HFF-Myc (cell line): Measurements from ENCODE around the gene ESYT3.

ENCODE experiments used
- DNase-seq: peaks from one replicate; pipeline ENCODE4 v3.0.0-alpha.2; 2011; ENCODE audit warnings: low read depth; ENCODE audit errors: extremely low read depth
- H3K4me3 ChIP-seq: replicated peaks from 2 replicates; pipeline ENCODE4 v1.5.1; 2011; ENCODE audit warnings: low read depth, mild to moderate bottlenecking, control low read depth, low read length
- CTCF ChIP-seq: IDR thresholded peaks from 2 replicates; pipeline ENCODE4 v1.5.1; 2012; ENCODE audit warnings: mild to moderate bottlenecking, low read depth, low read length, control low read depth; ENCODE audit errors: missing control alignments

ESYT3 gene

GRCh38 chr3:138434276-138434874 is at the start of gene ESYT3:
Gene ESYT3, plus strand, starts transcription at chr3:138434616. Its CDS starts 183 bp downstream, at chr3:138434799.
- peak within 1 kb of the TSS; percentile 48 for H3K4me3 ChIP-seq
- TF ChIP-seq CTCF = no peak
- no peak for DNase-seq

- DNase-seq = no peak
- TF ChIP-seq CTCF = no peak
- H3K4me3 ChIP-seq = no peak overlapping the region
These were observed 49.4 kb upstream of the ESYT3 start for GRCh38 chr3:138384976-138385375.

- TF ChIP-seq CTCF = no peak
- no peak for DNase-seq
- H3K4me3 ChIP-seq = no peak overlapping the region
These were observed 45.2 kb upstream of the ESYT3 start for GRCh38 chr3:138389144-138389601.

- H3K4me3 ChIP-seq = no peak overlapping the region
- TF ChIP-seq CTCF = no peak
- DNase-seq = peak; percentile 65
These were observed 44.4 kb upstream of the ESYT3 start for GRCh38 chr3:138389841-138390581.

- DNase-seq = no peak
- TF ChIP-seq CTCF = no peak
- no peak overlapping the region for H3K4me3 ChIP-seq
These were observed 43.9 kb upstream of the ESYT3 start for GRCh38 chr3:138390582-138390932.

GRCh38 chr3:138394156-138394555 is 40.3 kb upstream of the ESYT3 start:
- TF ChIP-seq CTCF = no peak
- no peak for DNase-seq
- no peak overlapping the region for H3K4me3 ChIP-seq

GRCh38 chr3:138394686-138395085 is 39.7 kb upstream of the ESYT3 start:
- TF ChIP-seq CTCF = no peak
- H3K4me3 ChIP-seq = no peak overlapping the region
- no peak for DNase-seq
